GM19023 (cell line): Measurements from ENCODE around the gene RPH3AL.

Source experiments
- ATAC-seq: cut with Tn5 transposase; IDR thresholded peaks from one replicate; pipeline ENCODE4 v1.9.1; 2021; ENCODE audit warnings: mild to moderate bottlenecking, moderate library complexity; ENCODE audit not compliant: unreplicated experiment

RPH3AL gene

DNA sequence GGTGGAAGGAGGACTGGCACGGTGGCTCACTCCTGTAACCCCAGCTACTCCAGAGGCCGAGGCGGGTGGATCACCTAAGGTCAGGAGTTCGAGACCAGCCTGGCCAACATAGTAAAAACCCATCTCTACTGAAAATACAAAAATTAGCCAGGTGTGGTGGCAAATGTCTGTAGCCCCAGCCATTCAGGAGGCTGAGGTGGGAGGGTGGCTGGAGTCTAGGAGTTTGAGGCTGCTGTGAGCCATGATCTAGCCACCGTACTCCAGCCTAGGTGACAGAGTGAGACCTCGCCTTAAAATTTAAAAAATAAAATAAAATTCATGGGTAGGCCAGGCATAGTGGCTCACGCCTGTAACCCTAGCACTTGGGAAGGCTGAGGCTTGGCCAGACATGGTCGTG lies 1.2 kb upstream of the RPH3AL start:
- ATAC-seq = no peak

DNA sequence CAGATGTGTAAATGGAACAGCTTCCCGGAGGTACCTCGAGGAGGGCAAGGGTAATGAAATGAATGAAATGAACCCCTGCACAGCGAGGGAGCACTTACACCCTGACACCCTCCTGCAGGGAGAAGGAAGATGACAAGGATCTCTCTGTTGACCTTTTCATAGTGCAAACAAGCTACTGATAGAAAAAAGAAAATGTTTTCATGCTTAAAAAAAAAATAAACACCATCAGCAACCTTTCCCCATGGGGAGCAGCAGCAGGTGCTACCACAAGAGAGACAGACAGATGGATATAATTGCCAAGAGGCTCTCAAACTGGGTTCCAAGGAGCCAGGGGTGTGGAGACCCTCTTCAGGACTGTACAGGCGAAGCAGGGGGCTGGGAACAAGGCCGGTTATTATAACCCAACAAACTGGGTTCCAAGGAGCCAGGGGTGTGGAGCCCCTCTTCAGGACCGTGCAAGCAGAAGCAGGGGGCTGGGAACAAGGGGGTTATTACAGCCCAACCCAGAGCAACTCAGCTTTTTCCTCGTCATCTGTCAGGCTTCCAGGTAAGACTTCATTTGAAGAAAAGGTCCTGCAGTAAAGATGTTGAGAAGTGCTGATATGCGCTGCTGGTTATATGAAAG lies 718 bp upstream of the RPH3AL start:
- no peak for ATAC-seq

DNA sequence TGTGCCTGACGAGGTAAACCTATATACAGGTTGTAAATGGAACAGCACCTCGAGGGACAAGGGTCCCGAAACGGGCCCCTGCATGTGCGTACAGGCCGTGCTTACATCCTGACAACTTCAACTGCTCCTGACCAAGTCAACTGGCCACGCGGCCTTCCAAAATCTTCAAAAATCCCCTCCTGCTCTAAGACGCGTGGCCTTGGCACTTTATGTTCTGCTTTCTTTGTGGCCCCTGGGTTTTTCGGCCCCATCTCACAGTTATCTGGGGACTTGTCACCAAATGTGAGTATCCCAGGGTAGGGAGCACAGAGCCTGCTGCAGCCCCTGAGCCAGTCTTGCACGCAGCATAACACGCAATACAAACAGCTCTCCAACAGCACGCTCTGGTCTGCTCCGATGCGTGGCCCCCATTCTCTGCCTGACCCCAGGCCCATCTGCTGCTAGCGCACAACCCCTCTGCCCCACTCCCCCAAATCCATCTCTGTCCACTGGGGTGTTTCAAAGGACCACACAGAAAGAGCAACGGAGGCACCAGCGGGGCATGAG lies 659 bp downstream of the RPH3AL start:
- ATAC-seq = no peak

DNA sequence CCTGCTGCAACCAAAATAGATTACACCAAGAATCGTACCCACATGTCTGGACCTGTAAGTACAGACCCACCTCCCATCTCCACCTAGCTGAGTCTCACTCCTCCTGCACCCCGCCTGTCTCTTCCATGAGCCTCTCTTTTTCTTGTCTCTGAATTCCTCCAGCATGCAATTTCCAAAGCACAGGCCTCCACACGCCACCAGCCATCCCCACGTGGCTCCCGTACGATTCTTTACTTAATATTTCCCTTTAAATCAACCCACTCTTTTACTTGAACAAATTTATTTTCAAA lies 1.2 kb downstream of the RPH3AL start:
- no peak for ATAC-seq

DNA sequence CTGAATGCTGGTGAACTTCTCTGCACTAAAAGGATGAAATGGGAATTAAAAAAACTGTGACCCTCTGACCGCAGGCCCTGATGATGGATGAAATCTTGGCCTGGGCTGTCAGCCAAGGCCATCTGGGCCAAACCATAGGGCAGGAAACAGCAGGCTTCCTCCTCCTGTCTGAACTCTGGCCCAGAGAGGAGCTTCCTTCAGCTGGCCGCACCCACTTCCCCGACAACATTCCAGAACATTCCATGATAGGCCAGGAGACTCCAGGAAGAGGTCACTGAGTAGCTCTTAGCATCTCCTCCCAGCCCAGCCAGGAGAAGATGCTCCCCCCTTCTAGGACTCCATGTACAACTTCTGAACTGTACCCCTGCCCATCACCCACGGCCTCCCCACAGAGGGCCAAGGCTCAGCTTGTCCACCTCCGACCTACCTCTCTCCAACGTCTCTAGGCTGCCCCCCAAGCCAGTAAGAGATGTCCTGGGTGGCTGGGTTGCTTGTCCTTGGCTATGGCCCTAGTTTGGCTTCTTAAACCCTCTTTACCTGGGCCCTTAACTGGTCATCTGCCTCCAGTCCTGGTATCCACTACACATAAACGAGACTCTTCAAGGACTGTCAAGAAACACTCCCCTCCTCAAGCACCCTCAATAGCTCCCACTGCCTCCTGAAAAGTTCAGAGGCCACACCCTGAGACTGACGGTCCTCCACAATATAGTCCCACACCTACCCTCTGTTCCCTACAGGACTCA lies 1.7 kb downstream of the RPH3AL start:
- no peak for ATAC-seq

DNA sequence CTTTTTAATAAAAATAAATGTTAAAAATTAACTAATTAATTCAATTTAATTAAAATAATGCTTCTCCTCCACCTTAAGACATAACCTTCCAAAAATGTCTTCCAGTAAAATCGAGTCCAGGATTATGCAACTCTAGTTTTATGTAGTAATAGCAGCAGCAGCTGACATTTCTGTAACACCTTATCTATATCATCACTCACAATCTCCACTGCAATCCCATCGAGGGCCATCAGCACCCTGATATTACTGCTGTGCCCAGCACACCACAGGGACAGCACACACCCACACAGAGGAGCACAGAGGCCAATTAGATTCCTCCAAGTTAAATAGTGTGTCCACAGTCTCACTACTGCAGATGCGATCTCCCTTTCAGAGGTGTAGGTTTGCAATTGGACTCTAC lies 2.9 kb downstream of the RPH3AL start:
- ATAC-seq = no peak

DNA sequence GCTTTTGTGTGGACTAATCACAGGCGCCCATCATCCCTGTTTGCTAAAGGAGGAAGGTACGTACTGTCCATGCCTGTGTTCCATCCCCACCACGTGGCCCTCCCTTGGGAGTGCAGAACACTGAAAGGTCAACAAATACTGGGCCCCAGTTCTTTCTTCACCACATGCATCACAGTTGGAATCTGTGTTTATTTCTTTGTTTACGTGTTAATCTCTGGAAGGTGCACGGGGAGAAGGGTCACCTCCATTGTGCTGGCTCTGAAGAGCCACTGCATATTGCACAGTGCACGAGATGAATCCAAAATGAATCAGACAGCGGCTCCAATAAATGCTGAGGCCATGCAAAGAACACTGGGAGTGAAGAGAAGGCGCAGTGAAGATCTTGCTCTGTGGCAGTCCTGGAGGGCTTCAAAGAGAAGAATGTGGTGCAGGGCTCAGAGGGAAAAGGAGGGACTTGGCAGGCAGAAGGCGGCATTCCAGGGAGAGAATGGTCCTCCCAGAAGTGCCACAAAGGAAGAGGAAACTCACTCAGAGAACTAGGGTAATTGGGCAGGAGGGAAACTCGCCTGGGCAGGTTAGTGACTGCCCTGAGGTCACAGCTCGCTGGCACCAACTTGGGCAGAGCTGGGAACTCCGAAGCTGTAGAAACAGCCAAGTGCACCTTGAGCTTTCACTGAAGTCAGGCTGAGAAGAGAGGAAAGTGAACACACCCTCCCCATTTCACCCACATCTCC lies 3.7 kb downstream of the RPH3AL start:
- ATAC-seq = no peak

DNA sequence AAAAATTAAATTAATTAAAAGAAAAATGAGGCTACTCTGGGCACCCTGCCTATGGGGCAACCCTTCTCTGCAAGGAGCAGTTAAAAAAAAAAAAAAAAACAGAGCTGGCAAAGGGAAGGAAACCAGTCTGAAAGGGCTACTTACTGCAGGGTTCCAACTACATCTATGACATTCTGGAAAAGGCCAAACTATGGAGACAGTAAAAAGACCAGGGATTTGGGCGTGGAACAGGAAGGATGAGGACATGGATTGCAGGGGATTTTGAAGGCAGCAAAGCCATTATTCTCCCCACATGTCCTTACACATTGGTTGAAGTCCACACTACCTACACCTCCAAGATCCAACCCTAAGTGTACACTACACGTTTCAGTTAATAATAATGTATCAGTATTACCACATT lies 4.6 kb downstream of the RPH3AL start:
- no peak for ATAC-seq

DNA sequence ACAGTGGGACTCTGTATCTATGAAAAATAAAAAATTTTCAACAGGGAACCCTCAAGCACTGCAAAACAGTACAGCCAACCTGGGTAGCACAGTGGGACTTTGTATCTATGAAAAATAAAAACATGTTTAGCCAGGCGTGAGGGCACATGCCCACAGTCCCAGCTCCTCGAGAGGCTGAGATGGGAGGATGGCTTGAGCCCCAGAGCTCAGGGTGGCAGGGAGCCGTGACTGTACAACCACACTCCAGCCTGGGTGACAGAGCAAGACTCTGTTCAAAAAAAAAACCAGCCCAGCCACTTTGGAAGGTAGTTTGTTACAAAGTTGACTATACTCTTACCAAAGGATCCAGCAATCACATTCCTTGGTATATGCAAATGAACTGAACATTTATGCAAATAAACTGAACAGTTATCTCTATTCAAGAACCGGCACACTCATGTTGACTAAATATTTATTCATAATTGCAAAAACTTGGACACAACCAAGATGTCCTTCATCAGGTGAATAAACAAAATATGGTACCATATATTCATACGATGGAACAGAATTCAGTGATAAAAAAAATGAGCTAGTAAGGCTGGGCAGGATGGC lies 5.2 kb downstream of the RPH3AL start:
- ATAC-seq = no peak

DNA sequence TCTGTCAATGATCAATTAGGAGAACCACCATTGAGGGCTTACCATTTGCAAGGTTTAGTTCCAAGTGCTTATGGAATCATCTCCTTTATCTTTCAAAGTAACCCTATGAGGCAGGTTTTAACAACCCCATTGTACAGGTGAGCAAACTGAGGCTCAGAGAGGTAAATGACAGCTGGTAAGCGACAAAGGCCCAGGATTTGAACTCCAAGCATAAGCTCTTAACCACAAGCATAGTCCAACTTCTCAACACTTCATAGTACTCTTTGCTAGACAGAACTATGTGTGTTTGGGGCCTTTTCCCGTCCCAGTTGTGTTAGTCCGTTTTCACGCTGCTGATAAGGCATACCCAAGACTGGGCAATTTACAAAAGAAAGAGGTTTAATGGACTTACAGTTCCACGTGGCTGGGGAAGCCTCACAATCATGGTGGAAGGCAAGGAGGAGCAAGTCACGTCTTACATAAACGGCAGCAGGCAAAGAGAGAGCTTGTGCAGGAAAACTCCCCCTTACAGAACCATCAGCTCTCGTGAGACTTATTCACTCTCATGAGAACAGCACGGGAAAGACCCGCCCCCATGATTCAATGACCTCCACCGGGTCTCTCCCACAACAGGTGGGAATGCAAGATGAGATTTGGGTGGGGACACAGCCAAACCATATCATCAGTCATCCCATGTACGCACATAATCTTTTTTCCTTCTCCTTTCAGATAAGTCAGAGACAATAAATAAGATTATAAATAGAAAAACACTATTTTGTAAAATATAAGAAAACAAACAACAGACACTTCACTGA lies 6.4 kb downstream of the RPH3AL start:
- no peak for ATAC-seq

DNA sequence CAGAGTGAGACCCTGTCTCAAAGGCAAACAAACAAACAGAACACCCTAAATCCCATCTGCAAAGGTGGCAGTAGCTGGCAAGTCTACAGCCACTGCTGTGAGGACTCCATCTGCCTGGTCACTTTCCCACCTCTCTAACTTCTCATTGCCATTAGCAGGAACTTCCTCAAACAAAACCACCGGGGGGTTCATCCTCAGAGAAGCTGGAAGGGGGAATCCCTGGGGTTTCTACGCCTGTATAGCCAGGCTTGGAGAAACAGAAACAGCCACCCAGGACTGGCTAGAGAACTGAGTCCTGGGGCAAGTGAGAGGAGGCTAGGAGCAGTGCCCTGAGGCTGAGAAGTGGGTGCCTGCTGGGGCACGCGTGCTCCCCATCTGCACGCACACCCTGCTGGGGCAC lies 7.3 kb downstream of the RPH3AL start:
- no peak for ATAC-seq

DNA sequence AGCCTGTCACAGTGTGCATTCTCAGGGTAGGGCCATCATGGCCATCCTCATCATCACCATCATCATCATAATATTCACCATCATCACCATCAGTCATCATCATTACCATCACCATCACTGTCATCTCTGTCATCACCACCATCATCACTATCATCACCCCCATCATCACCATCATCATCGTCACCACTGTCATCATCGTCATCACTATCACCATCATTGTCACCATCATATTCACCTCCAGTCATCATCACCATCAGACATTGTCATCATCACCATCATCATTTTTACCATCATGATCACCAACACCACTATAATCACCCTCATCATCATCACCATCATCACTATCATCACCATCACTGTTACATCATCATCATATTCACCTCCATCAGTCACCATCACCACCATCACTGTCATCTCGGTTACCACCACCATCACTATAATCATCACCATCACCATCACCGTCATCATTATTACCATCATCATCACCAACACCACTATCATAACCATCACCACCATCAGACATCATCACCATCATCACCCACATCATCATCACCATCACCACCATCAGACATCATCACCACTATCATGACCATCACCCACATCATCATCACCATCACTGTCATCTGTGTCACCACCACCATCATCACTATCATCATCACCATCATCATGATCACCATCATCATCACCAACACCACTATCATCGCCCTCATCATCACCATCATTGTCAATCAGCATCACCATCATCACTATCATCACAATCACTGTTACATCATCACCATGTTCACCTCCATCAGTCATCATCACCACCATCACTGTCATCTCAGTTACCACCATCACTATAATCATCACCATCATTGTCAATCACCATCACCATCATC lies 8.5 kb downstream of the RPH3AL start:
- ATAC-seq = no peak

DNA sequence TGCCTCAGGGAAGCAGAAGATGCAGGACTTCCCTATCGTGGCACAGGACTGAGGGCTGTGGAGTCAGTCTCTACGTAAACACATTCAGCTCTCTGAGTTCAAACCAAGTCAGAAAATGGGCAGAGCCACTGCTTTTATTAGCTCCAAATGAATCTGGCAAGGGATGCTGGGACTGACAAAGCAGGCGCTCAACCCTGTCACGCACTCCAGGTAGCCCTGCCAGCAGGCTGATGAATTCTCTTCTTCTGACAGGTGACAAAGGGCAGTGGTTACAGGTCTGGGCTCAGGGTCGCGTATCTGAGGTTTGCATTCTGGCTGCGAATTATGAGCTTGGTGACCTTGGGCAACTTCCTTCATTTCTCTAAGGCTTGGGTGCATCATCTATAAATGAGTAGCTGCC lies 9.4 kb downstream of the RPH3AL start:
- ATAC-seq = no peak

DNA sequence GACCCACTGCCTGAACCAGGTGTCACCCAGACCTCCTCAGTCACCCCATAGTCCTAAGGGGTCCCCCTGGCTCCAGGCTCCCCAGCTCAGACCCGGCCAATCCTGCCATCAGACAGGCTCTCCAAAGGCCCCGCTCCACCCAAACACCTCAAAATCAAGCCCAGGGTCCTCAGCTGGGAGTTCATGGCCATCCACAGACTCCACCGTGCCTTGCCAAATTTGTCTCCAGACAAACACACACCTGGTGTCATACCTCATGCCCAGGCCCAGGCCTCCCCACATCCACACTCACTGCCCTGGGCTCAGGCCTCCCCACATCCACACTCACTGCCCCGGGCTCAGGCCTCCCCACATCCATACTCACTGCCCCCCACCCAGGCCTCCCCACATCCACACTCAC lies 12.5 kb downstream of the RPH3AL start:
- no peak for ATAC-seq

DNA sequence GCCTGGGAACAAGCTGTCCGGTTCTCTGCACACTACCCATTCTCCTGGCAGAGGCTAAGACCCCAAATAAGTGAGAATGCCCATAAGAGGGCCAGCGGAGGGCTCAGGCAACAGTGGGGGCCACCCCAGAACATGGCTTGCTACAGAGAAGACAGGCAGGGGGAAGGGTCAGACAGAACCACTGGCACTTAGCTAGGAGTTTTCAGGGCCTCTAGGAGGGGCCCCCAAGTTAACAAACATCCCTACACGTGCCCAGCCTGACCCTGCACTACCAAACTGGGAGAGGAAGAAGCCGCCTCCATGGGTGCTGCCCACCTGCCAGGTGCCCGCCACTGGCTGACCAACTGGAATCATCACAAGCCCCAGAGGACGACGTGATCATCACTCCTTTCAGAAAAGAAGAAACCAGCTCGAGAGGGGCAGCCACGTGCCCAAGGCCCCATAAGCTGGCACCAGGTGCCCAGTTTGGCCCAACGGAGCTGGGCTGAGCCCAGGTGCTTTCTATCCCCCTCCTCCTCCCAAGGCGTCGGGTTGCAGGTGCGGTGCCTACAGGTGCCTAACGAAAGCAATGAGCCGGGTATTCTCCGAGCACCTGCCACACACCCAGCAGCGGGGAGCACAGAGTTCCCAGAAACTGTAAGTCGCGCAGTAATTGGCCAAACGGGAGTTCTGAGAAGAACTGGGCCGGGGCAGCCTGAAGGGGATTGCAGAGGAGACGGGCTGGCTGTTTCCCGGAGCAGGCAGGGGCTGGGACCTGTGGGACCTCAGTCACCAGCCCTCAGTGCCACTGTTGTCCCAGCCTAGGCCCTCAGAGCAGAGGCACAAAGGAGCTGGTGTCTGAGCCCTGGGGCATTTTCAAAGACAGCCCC lies 13.2 kb downstream of the RPH3AL start:
- no peak for ATAC-seq

DNA sequence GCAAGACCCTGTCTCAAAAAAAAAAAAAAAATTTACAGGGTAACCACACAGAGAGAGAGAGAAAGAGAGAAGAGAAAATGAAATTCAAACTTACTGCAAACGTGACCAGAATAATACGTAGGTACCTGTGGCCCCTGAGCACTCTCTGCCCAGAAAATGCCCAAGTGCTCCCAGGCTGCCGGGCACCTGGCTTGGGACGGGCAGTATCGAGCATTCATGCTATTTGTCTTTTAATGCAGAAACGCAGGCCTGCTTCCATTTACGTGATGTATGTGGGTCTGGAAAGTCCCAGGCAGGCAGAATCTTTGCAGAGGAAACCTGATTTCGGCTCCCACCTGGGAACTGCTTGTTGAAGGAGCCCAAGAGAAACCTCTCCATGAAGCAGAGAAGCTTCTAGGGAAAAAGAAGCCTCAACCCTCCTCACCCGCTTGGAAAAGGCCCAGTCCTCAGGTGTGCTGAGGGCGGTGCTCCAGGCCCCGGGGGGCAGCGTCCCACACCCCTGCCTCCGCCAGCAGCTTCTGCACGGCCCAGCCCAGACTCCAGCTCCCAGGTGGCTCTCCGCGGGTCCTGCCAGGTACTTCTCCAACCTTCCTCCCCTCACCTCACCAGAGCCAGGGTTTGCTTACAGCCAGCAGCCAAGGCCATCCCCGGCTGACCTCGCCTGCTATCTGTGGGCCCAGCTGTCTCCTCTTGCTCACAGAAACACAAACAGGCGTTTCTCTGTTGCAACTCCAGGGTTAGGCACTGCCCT lies 14.0 kb downstream of the RPH3AL start:
- ATAC-seq = no peak

DNA sequence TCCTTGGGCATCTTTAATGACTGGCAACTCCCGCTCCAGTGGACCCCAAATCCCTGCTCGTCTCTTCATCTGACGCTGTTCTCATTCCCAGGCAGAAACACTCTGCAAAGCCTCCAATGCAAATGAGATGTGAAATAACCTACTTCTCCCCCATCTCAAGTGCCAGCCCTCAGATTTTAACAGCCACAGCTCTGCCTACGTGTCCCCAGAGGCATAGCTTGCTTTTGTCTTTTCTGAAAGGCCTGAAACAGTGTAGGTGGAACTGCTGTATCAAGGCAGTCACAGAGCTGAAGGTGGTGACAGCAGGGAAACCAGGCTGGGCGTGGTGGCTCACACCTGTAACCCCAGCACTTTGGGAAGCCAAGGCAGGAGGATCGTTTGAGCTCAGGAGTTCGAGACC lies 14.7 kb downstream of the RPH3AL start:
- ATAC-seq = no peak

DNA sequence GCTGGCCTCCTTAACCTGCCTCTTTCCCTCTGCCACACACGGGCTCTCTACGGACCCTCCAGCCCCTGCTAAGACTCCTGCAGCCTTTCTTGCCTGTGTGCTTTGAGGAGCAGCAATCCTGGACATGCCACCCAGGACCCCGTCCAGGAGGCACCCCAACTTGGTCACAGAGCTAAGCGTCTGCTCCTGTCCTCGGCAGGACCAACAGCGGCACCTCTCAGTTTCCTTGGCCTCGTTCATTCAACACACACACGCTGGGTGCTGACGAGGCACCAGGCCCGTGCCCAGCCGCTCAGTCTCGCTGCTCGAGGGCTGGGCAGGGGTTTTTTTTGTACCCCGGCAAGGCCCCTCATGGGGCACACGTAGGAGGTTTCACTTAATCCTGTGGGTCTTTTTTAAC lies 15.2 kb downstream of the RPH3AL start:
- ATAC-seq = no peak
